IMR-90 (cell line): ENCODE results near the gene PAX3. TPM values are rescaled to one million over a fixed set of nuclear protein-coding genes. Genes with fewer than 3 reads are reported as not detected.

Source experiments
- ATAC-seq: fragments of 200-7000 bp; cut with Tn5 transposase; 2 replicates; pipeline ENCODE4 v1.9.1; 2020; ENCODE audit warnings: low read depth, mild to moderate bottlenecking, moderate library complexity
- BruUV-seq: library from RNA; stranded (reverse); fragments of 400-500 nt; replicated peaks from 2 replicates; lab custom pipeline; 2021; lab: Mats Ljungman, UMichigan
- CTCF ChIA-PET: fragments of 300-600 bp; formaldehyde crosslinking; extraction: SDS; loops from one replicate; lab custom pipeline; 2021; ENCODE audit warnings: antibody characterized with exemption; lab: Yijun Ruan, JAX
- POLR2A ChIA-PET: fragments of 300-600 bp; sonication (Branson Sonifier 250); formaldehyde crosslinking; loops from one replicate; lab custom pipeline; 2022; ENCODE audit warnings: antibody characterized with exemption; ENCODE audit not compliant: unreplicated experiment; lab: Charles Lee
- DNase-seq: peaks from one replicate; pipeline ENCODE4 v3.0.0; 2013
- H2AFZ ChIP-seq: replicated peaks from 2 replicates; pipeline ENCODE3; 2013; ENCODE audit warnings: low read length, mild to moderate bottlenecking; ENCODE audit not compliant: poor library complexity
- H2AK5ac ChIP-seq: 2 replicates; pipeline ENCODE4 v1.6.1; 2013; ENCODE audit warnings: low read depth, low read length, inconsistent platforms
- H2AK9ac ChIP-seq: replicated peaks from 2 replicates; pipeline ENCODE3; 2013; ENCODE audit warnings: mild to moderate bottlenecking, low read depth, low read length, moderate library complexity; ENCODE audit not compliant: poor library complexity
- H2BK120ac ChIP-seq: 2 replicates; pipeline ENCODE4 v1.6.1; 2013; ENCODE audit warnings: low read depth, low read length, inconsistent platforms
- H2BK15ac ChIP-seq: 3 replicates; pipeline ENCODE4 v1.6.1; 2013; ENCODE audit warnings: low read depth, low read length, inconsistent platforms
- H2BK20ac ChIP-seq: 2 replicates; pipeline ENCODE4 v1.6.1; 2013; ENCODE audit warnings: low read depth, mild to moderate bottlenecking, inconsistent platforms, low read length, moderate library complexity
- H2BK5ac ChIP-seq: 2 replicates; pipeline ENCODE4 v1.6.1; 2013; ENCODE audit warnings: mild to moderate bottlenecking, low read depth, low read length, inconsistent platforms; ENCODE audit not compliant: poor library complexity, severe bottlenecking
- H3K14ac ChIP-seq: replicated peaks from 2 replicates; pipeline ENCODE4 v1.6.1; 2013; ENCODE audit warnings: low read depth, low read length, inconsistent platforms
- H3K18ac ChIP-seq: 2 replicates; pipeline ENCODE4 v1.6.1; 2013; ENCODE audit warnings: low read depth, low read length, control low read depth
- H3K23ac ChIP-seq: 2 replicates; pipeline ENCODE4 v1.6.1; 2013; ENCODE audit warnings: low read depth, low read length, inconsistent platforms
- H3K27ac ChIP-seq: 2 replicates; pipeline ENCODE4 v1.5.1; 2013; ENCODE audit warnings: mild to moderate bottlenecking, control low read depth, low read length; ENCODE audit not compliant: insufficient read depth
- H3K27me3 ChIP-seq: 2 replicates; pipeline ENCODE4 v1.6.1; 2013; ENCODE audit warnings: low read length; ENCODE audit not compliant: control insufficient read depth, insufficient read depth
- H3K36me3 ChIP-seq: 2 replicates; pipeline ENCODE4 v1.6.1; 2013; ENCODE audit warnings: low read length, mixed read lengths; ENCODE audit not compliant: control insufficient read depth, insufficient read depth
- H3K4ac ChIP-seq: 2 replicates; pipeline ENCODE4 v1.6.1; 2013; ENCODE audit warnings: low read depth, low read length, inconsistent platforms
- H3K4me1 ChIP-seq: 2 replicates; pipeline ENCODE4 v1.6.1; 2013; ENCODE audit warnings: low read length, mixed read lengths; ENCODE audit not compliant: control insufficient read depth, insufficient read depth
- H3K4me2 ChIP-seq: 2 replicates; pipeline ENCODE4 v1.6.1; 2013; ENCODE audit warnings: low read depth, mild to moderate bottlenecking, control low read depth, low read length, moderate library complexity
- H3K4me3 ChIP-seq: 2 replicates; pipeline ENCODE4 v1.5.1; 2013; ENCODE audit warnings: low read depth, mild to moderate bottlenecking, control low read depth, low read length, moderate library complexity; ENCODE audit not compliant: insufficient read depth
- H3K56ac ChIP-seq: 2 replicates; pipeline ENCODE4 v1.6.1; 2013; ENCODE audit warnings: low read length, inconsistent platforms; ENCODE audit not compliant: insufficient read depth; ENCODE audit errors: extremely low read depth
- H3K79me1 ChIP-seq, 2 experiments: 2 replicates each; pipeline ENCODE4 v1.6.1; 2013; ENCODE audit warnings: low read length in 2 of 2, inconsistent platforms in 1 of 2, low read depth in 1 of 2
- H3K9ac ChIP-seq: 2 replicates; pipeline ENCODE4 v1.6.1; 2013; ENCODE audit warnings: low read depth, low read length, control low read depth
- H3K9me1 ChIP-seq: 2 replicates; pipeline ENCODE4 v1.6.1; 2013; ENCODE audit warnings: low read length, inconsistent platforms; ENCODE audit not compliant: insufficient read depth
- H3K9me3 ChIP-seq: 2 replicates; pipeline ENCODE4 v1.6.1; 2013; ENCODE audit warnings: low read length; ENCODE audit not compliant: control insufficient read depth, insufficient read depth
- H4K20me1 ChIP-seq: 2 replicates; pipeline ENCODE4 v1.6.1; 2013; ENCODE audit warnings: low read length, inconsistent platforms; ENCODE audit not compliant: insufficient read depth
- H4K5ac ChIP-seq: 2 replicates; pipeline ENCODE4 v1.6.1; 2013; ENCODE audit warnings: mild to moderate bottlenecking, low read depth, low read length, control low read depth
- H4K8ac ChIP-seq, 2 experiments: 2 replicates each; pipeline ENCODE4 v1.6.1; 2013; ENCODE audit warnings: low read depth in 2 of 2, low read length in 2 of 2, control low read depth in 1 of 2, inconsistent platforms in 1 of 2
- H4K91ac ChIP-seq: 2 replicates; pipeline ENCODE4 v1.6.1; 2013; ENCODE audit warnings: low read depth, low read length, inconsistent platforms; ENCODE audit not compliant: insufficient read depth
- MXI1 ChIP-seq: IDR thresholded peaks from 2 replicates; pipeline ENCODE4 v1.6.1; 2012; ENCODE audit warnings: low read depth, mild to moderate bottlenecking, low read length, moderate library complexity, borderline replicate concordance
- RFX5 ChIP-seq: IDR thresholded peaks from 2 replicates; pipeline ENCODE4 v1.8.0; 2012; ENCODE audit warnings: low read depth, mild to moderate bottlenecking, low read length, moderate library complexity
- WGBS, 2 experiments: methylation state at CpG; one replicate each; pipeline versions ENCODE4 v1.1.5 to v1.1.7; 2013; ENCODE audit warnings: missing lambda C conversion rate in 2 of 2; ENCODE audit not compliant: insufficient read length in 1 of 2; ENCODE audit errors: extremely low coverage in 2 of 2; 5-methylcytosine and 5-hydroxymethylcytosine counted together
- dilution Hi-C: fragments of 300-500 bp; cut with HindIII; formaldehyde crosslinking; loops from one replicate; pipeline ENCODE4 v1.14.3; 2018; ENCODE audit warnings: low sequenced_read_pairs; ENCODE audit not compliant: unreplicated experiment
- in situ Hi-C: fragments of 300-500 bp; cut with MboI; formaldehyde crosslinking; loops from 3 replicates; pipeline ENCODE4 v1.14.3; 2019; ENCODE audit warnings: low sequenced_read_pairs, inconsistent platforms, mixed read lengths
- intact Hi-C: fragments of 100-400 bp; cut with micrococcal nuclease; formaldehyde crosslinking; loops from 2 replicates; pipeline ENCODE4 v1.10.0; 2022
- polyA plus RNA-seq, 3 experiments: library from polyadenylated mRNA; depleted of rRNA; stranded (reverse); fragments of >200 nt; gene quantifications; 2 replicates each; pipeline ENCODE4 v1.2.3, GENCODE V29; 2012; ENCODE audit warnings: low replicate concordance in 1 of 3
- total RNA-seq: library from RNA; depleted of rRNA; stranded (reverse); fragments of >200 nt; gene quantifications from 2 replicates; pipeline ENCODE4 v1.2.3, GENCODE V29; 2012

PAX3 gene
- total and polyA plus RNA-seq, 2 of the 4 experiments (the other 2 are of a cell fraction), result not detected

DNA sequence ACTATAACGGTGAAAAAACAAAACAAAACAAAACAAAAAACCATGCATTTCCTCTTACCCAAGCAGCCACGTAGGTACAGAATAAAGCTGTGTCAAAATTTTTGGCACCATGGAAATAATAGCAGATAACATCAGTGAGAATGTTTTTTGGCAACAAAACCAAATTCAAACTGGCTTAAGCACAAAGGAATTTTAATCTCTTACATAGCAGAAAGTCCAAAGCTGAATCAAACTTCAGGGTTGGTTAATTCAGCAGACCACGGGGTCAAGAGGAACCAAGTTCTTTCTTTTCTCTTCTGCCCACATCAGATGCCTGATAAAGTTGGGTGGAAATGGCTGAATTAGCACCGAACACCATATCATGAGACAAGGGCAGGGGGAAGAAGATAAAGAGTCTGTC is 129.5 kb downstream of the PAX3 start:
- Histone ChIP-seq H2AFZ (no peak overlapping the region), H2BK20ac (no peak overlapping the region), H3K9me1 (no peaks in the 10 kb centered on the region), H3K56ac (no peak overlapping the region), H2BK120ac (no peak overlapping the region), H2AK9ac (no peak overlapping the region), H4K5ac (no peak overlapping the region), H3K4me3 (no peak overlapping the region), H2BK15ac (no peak overlapping the region), H2BK5ac (no peak overlapping the region), H3K36me3 (no peaks in the 10 kb centered on the region), H4K91ac (no peak overlapping the region), H3K79me1 (no peaks in the 10 kb centered on the region), H3K4ac (no peak overlapping the region), H3K4me1 (no peaks in the 10 kb centered on the region), H3K27me3 (no peaks in the 10 kb centered on the region), H4K8ac (no peak overlapping the region), H3K18ac (no peak overlapping the region), H2AK5ac (no peak overlapping the region), H3K23ac (no peak overlapping the region), H3K9ac (no peak overlapping the region), H3K4me2 (no peak overlapping the region), H4K20me1 (no peaks in the 10 kb centered on the region), H3K27ac (no peak overlapping the region), H3K9me3 (no peaks in the 10 kb centered on the region), H3K14ac (no peak overlapping the region)
- no TSS peak for BruUV-seq
- in situ Hi-C loops (no loop called here), intact Hi-C loops (no loop called here), dilution Hi-C loops (no loop called here)
- ATAC-seq, result no peak
- ChIA-PET CTCF (no interaction called here), POLR2A (no interaction called here)
- WGBS, 2 experiments, result no CpG with 5 or more reads among the region's 4 CpGs
- no peak for DNase-seq
- TF ChIP-seq RFX5 (no peak), MXI1 (no peak)
